HG02798 (cell line): ENCODE measurements around the gene TXLNG.
"Not testable (repeated sequence)": the region's sequence is repeated elsewhere in the genome, so short reads cannot be mapped to it uniquely, and the experiment has no call there.

ENCODE experiments used
- ATAC-seq: cut with Tn5 transposase; IDR thresholded peaks from one replicate; pipeline ENCODE4 v1.9.1; 2021; ENCODE audit warnings: mild to moderate bottlenecking; ENCODE audit not compliant: unreplicated experiment, poor library complexity

The TXLNG gene

GRCh38 chrX:16836371-16836770 lies 50.1 kb downstream of the TXLNG start:
- ATAC-seq, result no peak

- no peak for ATAC-seq
These were observed 52.2 kb downstream of the TXLNG start for GRCh38 chrX:16838202-16839066.

GRCh38 chrX:16839219-16839851 lies 53.1 kb downstream of the TXLNG start:
- ATAC-seq, result no peak

GRCh38 chrX:16839852-16840460 lies 53.7 kb downstream of the TXLNG start:
- no peak for ATAC-seq

- ATAC-seq, result no peak
These were observed 56.4 kb downstream of the TXLNG start for GRCh38 chrX:16842684-16843083.

GRCh38 chrX:16843208-16843909 lies 57.1 kb downstream of the TXLNG start:
- ATAC-seq, result no peak

GRCh38 chrX:16845686-16846085 lies 59.4 kb downstream of the TXLNG start:
- ATAC-seq, result no peak

- no peak for ATAC-seq
These were observed 62.3 kb downstream of the TXLNG start for GRCh38 chrX:16848541-16848940.

GRCh38 chrX:16851421-16851820 lies 65.2 kb downstream of the TXLNG start:
- ATAC-seq, result no peak

- ATAC-seq, result no peak
These were observed 65.6 kb downstream of the TXLNG start for GRCh38 chrX:16851827-16852226.

GRCh38 chrX:16852617-16853179 lies 66.4 kb downstream of the TXLNG start:
- no peak for ATAC-seq

- no peak for ATAC-seq
These were observed 67.3 kb downstream of the TXLNG start for GRCh38 chrX:16853537-16853936.

- no peak for ATAC-seq
These were observed 69.3 kb downstream of the TXLNG start for GRCh38 chrX:16855363-16856075.

- not testable (repeated sequence) for ATAC-seq
These were observed 69.8 kb downstream of the TXLNG start for GRCh38 chrX:16856076-16856404.

- no peak for ATAC-seq
These were observed 70.5 kb downstream of the TXLNG start for GRCh38 chrX:16856744-16857143.

- no peak for ATAC-seq
These were observed 76.6 kb downstream of the TXLNG start for GRCh38 chrX:16862829-16863228.

- no peak for ATAC-seq
These were observed 81.7 kb downstream of the TXLNG start for GRCh38 chrX:16867947-16868346.

- no peak for ATAC-seq
These were observed 82.7 kb downstream of the TXLNG start for GRCh38 chrX:16868920-16869319.

- peak; percentile 58 for ATAC-seq
These were observed 83.3 kb downstream of the TXLNG start for GRCh38 chrX:16869393-16870094.
